Upper lobe of right lung (tissue), 1 donor: ENCODE data around the gene CENPP. TPM values are rescaled to one million over a fixed set of nuclear protein-coding genes. Genes with fewer than 3 reads are reported as not detected.

Experiments
- ATAC-seq: fragments of 200-7000 bp; cut with Tn5 transposase; one replicate; pipeline ENCODE4 v1.9.1; 2020; ENCODE audit warnings: mild to moderate bottlenecking, moderate library complexity
- DNase-seq: peaks from one replicate; pipeline ENCODE4 v3.0.0-alpha.2; 2020
- H3K27ac ChIP-seq: fragments of 200-600 bp; one replicate; pipeline ENCODE4 v1.8.0; 2022
- H3K27me3 ChIP-seq: fragments of 200-600 bp; one replicate; pipeline ENCODE4 v1.8.0; 2022; ENCODE audit warnings: mild to moderate bottlenecking
- H3K36me3 ChIP-seq: fragments of 200-600 bp; one replicate; pipeline ENCODE4 v1.8.0; 2022
- H3K4me1 ChIP-seq: fragments of 200-600 bp; one replicate; pipeline ENCODE4 v1.8.0; 2022
- H3K4me3 ChIP-seq: fragments of 200-600 bp; one replicate; pipeline ENCODE4 v1.8.0; 2022; ENCODE audit warnings: mild to moderate bottlenecking
- H3K9me3 ChIP-seq: fragments of 200-600 bp; one replicate; pipeline ENCODE4 v1.8.0; 2022
- intact Hi-C: fragments of 100-400 bp; cut with DNase I; formaldehyde crosslinking; loops from one replicate; pipeline ENCODE4 v1.11.0; 2022
- total RNA-seq: library from RNA; stranded (reverse); fragmentation: NEBNext Ultra II Directional; extraction: Animal tissue kit (Norgen Biotek cat#: 25700); gene quantifications from one replicate; pipeline ENCODE4 v1.2.1, GENCODE V29; 2021
- TF ChIP-seq, protein P1 (sequence below): fragments of 200-600 bp; IDR thresholded peaks from one replicate; pipeline ENCODE4 v1.8.0; 2022; ENCODE audit warnings: antibody characterized with exemption
- donor health status: DM: no; HTN: yes; CAD: no; lungs with severe emphysema.

The CENPP gene
- total RNA-seq, 1 donor from 2014 or later: 4.0 TPM

DNA sequence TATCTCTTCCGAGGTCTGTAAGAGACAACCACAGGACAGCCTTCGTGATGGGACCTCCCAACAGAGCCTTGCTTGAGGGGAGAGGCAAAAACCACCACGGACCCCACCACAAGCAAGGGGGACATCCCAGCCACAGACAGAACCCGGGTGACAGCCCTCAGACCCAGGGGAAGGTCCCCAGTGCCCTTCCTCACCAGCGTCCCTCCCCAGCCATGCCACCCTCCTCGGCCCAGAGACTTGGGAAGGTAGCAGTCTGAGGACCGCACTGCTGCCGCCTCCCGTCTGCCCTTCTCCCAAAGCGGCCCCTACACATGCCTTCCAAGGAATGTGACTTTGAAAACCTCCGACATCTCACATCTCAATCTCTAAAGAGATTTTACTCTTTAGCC is 330.8 kb downstream of the CENPP start:
- Histone ChIP-seq H3K27me3 (no peaks in the 10 kb centered on the region), H3K4me1 (no peaks in the 10 kb centered on the region), H3K27ac (no peak overlapping the region), H3K4me3 (no peak overlapping the region), H3K36me3 (peaks cover 24% of the 10 kb centered on the region), H3K9me3 (no peaks in the 10 kb centered on the region)
- intact Hi-C loops: loop anchor here (10.0 kb wide), 1 partner anchor 332 kb away; the partner anchor contains the start of genes CENPP and NOL8
- ATAC-seq: no peak
- TF ChIP-seq, protein P1, sequence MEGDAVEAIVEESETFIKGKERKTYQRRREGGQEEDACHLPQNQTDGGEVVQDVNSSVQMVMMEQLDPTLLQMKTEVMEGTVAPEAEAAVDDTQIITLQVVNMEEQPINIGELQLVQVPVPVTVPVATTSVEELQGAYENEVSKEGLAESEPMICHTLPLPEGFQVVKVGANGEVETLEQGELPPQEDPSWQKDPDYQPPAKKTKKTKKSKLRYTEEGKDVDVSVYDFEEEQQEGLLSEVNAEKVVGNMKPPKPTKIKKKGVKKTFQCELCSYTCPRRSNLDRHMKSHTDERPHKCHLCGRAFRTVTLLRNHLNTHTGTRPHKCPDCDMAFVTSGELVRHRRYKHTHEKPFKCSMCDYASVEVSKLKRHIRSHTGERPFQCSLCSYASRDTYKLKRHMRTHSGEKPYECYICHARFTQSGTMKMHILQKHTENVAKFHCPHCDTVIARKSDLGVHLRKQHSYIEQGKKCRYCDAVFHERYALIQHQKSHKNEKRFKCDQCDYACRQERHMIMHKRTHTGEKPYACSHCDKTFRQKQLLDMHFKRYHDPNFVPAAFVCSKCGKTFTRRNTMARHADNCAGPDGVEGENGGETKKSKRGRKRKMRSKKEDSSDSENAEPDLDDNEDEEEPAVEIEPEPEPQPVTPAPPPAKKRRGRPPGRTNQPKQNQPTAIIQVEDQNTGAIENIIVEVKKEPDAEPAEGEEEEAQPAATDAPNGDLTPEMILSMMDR: no peak
- no peak for DNase-seq

DNA sequence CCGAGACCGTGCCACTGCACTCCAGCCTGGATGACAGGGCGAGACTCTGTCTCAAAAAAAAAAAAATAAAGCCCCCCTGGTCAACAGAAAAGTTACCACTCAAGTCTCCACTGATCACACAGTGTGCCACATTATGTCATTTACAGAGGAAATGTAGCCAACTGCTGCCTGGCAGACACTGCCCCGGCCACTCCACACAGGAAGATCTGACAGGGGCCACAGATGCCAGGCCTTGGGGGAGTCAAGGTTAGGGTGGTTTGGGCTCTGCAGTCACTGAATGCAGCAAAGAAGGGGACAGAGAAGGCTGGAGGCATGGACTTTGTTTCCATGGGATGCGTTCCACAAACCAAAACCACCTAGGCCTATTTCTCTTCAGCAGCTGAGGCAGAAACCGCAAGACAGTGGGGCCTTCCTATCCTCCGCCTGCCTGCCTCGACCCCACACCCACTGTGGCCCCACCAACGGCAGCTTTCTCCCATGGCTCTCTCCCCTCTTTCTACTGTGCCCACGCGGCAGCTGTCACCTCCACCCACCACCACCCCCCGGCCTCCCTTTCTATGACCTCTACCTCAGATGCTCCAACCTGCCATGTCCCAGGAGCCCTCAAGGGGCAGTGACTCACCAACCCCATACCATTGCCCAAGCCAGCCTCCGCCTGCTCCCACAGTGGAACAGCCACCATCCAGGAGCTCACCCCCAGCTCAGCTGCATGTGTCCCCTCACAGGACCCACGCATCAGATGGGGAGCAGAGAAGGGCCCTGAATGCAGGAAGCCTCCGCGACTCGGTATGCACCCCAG is 331.7 kb downstream of the CENPP start:
- Histone ChIP-seq H3K9me3 (no peaks in the 10 kb centered on the region), H3K4me3 (no peak overlapping the region), H3K4me1 (no peaks in the 10 kb centered on the region), H3K27ac (no peak overlapping the region), H3K36me3 (peaks cover 20% of the 10 kb centered on the region), H3K27me3 (no peaks in the 10 kb centered on the region)
- TF ChIP-seq, protein P1: no peak
- ATAC-seq (no peak), DNase-seq (no peak)
- intact Hi-C loops: loop anchor here (10.0 kb wide), 1 partner anchor 333 kb away; the partner anchor contains the start of genes CENPP and NOL8

DNA sequence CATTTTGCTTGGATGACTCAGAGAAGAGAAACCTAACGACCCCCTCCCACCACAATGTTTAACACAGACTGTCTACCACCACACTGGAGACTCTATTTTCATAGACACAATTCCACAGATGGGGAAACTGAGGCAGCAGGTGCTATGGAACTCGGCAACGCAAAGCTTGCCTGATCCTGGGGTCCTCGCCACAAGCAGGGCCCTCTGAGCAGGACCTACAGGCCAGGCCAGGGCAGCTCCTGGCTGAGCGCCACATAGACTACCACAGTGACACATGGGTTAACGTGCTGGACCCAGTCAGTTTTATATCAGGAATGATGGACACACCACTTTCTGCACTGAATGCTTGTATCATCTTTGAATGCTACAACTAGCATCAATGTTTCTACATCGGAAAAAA is 332.4 kb downstream of the CENPP start:
- intact Hi-C loops: loop anchor here (10.0 kb wide), 1 partner anchor 333 kb away; the partner anchor contains the start of genes CENPP and NOL8
- Histone ChIP-seq H3K27me3 (no peaks in the 10 kb centered on the region), H3K9me3 (no peaks in the 10 kb centered on the region), H3K27ac (no peak overlapping the region), H3K4me1 (no peaks in the 10 kb centered on the region), H3K4me3 (no peak overlapping the region), H3K36me3 (peaks cover 22% of the 10 kb centered on the region)
- ATAC-seq: no peak
- no peak for DNase-seq
- TF ChIP-seq, protein P1: no peak

DNA sequence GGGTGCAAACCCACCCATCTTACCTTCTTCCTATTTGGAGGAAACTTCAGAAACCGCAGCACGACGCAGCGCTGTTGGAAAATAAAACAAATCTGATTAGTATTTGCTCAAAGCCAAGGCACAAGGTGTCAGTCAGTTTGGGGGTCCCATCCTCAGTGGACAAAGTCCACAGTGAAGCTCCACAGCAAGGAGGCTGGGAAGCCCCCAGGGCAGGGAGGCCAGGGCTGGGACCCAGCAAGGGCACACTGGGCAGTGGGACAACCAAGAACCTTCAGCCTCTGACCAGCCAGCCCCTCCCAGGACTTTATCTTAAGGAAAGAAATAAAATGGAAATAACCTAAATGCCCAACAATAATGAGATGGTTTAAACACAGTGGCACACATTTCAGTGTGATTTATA is 332.9 kb downstream of the CENPP start:
- Histone ChIP-seq H3K36me3 (peaks cover 24% of the 10 kb centered on the region), H3K4me3 (no peak overlapping the region), H3K4me1 (no peaks in the 10 kb centered on the region), H3K27ac (no peak overlapping the region), H3K9me3 (no peaks in the 10 kb centered on the region), H3K27me3 (no peaks in the 10 kb centered on the region)
- ATAC-seq: no peak
- TF ChIP-seq, protein P1: no peak
- no peak for DNase-seq
- intact Hi-C loops: loop anchor here (10.0 kb wide), 1 partner anchor 334 kb away; the partner anchor contains the start of genes CENPP and NOL8

DNA sequence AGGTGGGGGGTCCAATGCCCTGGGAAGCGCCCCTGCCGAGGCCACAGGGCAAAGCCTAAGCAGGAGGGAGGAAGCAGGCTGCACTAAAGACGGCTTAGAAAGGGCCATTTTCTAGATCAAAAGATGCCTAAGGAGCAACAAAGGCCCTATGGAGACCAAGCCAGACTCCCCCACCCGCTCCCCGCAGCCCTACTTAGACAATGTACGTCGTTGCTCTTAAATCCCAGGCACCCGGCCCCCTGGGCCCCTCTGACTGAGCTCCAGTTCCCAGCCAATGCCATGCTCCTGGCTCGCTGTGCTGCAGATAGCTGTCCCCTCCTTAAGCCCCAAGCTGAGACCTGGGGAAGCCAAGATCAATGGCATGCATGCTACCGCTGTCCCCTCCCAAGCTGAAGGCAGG is 333.8 kb downstream of the CENPP start:
- H3K9me3 ChIP-seq: no peaks in the 10 kb centered on the region
- DNase-seq (no peak), ATAC-seq (no peak)
- TF ChIP-seq, protein P1: no peak
- no peaks in the 10 kb centered on the region for H3K27me3 ChIP-seq
- no peak overlapping the region for H3K27ac ChIP-seq
- peaks cover 24% of the 10 kb centered on the region for H3K36me3 ChIP-seq
- no peaks in the 10 kb centered on the region for H3K4me1 ChIP-seq
- intact Hi-C loops: loop anchor here (10.0 kb wide), 1 partner anchor 335 kb away; the partner anchor contains the start of genes CENPP and NOL8
- H3K4me3 ChIP-seq: no peak overlapping the region
